Measurements from ENCODE around the gene FEM1A. TPM values are rescaled to one million over a fixed set of nuclear protein-coding genes. Genes with fewer than 3 reads are reported as not detected.

Gene FEM1A
- total and polyA plus RNA-seq, 2 of the 13 experiments (the other 11 are each of a cell fraction or from before 2014, with no cell fraction given) = 3.2 to 10.8 TPM

GRCh38 chr19:4759388-4760284, 31.9 kb upstream of the FEM1A start (continued):
- TF ChIP-seq ZHX2 (IDR thresholded peaks at IDR 0.05; ENCODE audit: low read depth) (no peak), ZHX2 (CRISPR knock-in tag; IDR thresholded peaks at IDR 0.05; ENCODE audit: borderline replicate concordance) (no peak), CHCHD3 (CRISPR knock-in tag; IDR thresholded peaks at IDR 0.05) (peak; percentile 54; the same call in 1 of the 2 replicates), ELK4 (CRISPR knock-in tag; IDR thresholded peaks at IDR 0.05; ENCODE audit: borderline replicate concordance) (no peak), NFE2 (CRISPR knock-in tag; IDR thresholded peaks at IDR 0.05) (no peak), BATF2 (CRISPR knock-in tag; IDR thresholded peaks at IDR 0.05) (no peak), GATA4 (IDR thresholded peaks at IDR 0.05; ENCODE audit: borderline replicate concordance, low read depth) (no peak), TCF7 (IDR thresholded peaks at IDR 0.05; ENCODE audit: low read depth) (no peak), FIP1L1 (IDR thresholded peaks at IDR 0.05; ENCODE audit: borderline replicate concordance, insufficient read depth, low read depth, low read length) (no peak), CBX5 (CRISPR knock-in tag; IDR thresholded peaks at IDR 0.05; ENCODE audit: borderline replicate concordance) (peak; percentile 67; the same call in 1 of the 2 replicates), ZNF460 (CRISPR knock-in tag; IDR thresholded peaks at IDR 0.05; ENCODE audit: borderline replicate concordance) (no peak; the same call in 1 of the 2 replicates), AGO2 (optimal IDR thresholded peaks at IDR 0.05; ENCODE audit: low read depth, low read length) (no peak), PITX1 (CRISPR knock-in tag; IDR thresholded peaks at IDR 0.05) (peak; percentile 78; the same call in 1 of the 2 replicates), XBP1 (CRISPR knock-in tag; IDR thresholded peaks at IDR 0.05) (no peak), ARNT2 (CRISPR knock-in tag; IDR thresholded peaks at IDR 0.05; ENCODE audit: low read depth) (0 out of 2 replicates have a peak, but pooled peaks have one; percentile 59), ZNF451 (CRISPR knock-in tag; IDR thresholded peaks at IDR 0.05) (0 out of 2 replicates have a peak, but pooled peaks have one; percentile 42), IKZF1 (IDR thresholded peaks at IDR 0.05) (no peak), ZNF501 (CRISPR knock-in tag; IDR thresholded peaks at IDR 0.05) (peak; percentile 74), SP5 (CRISPR knock-in tag; IDR thresholded peaks at IDR 0.05; ENCODE audit: borderline replicate concordance, low read depth) (peak; percentile 49; the same call in 1 of the 2 replicates), XRCC5 (optimal IDR thresholded peaks at IDR 0.05; ENCODE audit: low read length) (peak; percentile 55)
- TF ChIP-seq, protein P1, sequence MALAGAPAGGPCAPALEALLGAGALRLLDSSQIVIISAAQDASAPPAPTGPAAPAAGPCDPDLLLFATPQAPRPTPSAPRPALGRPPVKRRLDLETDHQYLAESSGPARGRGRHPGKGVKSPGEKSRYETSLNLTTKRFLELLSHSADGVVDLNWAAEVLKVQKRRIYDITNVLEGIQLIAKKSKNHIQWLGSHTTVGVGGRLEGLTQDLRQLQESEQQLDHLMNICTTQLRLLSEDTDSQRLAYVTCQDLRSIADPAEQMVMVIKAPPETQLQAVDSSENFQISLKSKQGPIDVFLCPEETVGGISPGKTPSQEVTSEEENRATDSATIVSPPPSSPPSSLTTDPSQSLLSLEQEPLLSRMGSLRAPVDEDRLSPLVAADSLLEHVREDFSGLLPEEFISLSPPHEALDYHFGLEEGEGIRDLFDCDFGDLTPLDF (CRISPR knock-in tag; IDR thresholded peaks at IDR 0.05) = 0 out of 2 replicates have a peak, but pooled peaks have one; percentile 28
